WI38 (cell line): Measurements from ENCODE around the gene TGM5.

Experiments used
- H3K4me3 ChIP-seq: 2 replicates; pipeline ENCODE4 v1.5.1; 2011; ENCODE audit warnings: low read depth, mild to moderate bottlenecking, control low read depth, low read length
- TF ChIP-seq, protein P1 (sequence below): IDR thresholded peaks from 2 replicates; pipeline ENCODE4 v1.5.1; 2012; ENCODE audit warnings: low read depth, mild to moderate bottlenecking, control low read depth, low read length

The TGM5 gene

DNA sequence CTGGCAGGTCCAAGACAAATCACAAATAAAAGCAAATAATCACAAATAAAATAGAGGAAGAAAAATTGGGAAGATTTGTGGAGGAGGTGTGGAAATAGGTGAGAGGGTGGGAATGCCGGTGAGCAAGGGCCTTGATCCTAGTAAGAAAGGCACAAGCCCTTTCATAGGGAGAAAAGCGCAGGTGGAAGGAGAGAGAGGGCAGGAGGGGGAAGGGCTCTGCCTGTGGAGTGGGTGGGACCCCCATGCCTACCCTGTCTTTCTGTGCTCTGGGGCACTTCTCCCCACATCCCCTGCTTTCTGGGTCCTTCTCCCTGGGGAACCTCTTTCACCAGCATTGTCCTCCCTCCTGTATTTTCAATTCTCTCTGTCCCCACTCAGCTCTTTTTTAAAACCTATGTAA is 711 bp upstream of the TGM5 start:
- TF ChIP-seq, protein P1, sequence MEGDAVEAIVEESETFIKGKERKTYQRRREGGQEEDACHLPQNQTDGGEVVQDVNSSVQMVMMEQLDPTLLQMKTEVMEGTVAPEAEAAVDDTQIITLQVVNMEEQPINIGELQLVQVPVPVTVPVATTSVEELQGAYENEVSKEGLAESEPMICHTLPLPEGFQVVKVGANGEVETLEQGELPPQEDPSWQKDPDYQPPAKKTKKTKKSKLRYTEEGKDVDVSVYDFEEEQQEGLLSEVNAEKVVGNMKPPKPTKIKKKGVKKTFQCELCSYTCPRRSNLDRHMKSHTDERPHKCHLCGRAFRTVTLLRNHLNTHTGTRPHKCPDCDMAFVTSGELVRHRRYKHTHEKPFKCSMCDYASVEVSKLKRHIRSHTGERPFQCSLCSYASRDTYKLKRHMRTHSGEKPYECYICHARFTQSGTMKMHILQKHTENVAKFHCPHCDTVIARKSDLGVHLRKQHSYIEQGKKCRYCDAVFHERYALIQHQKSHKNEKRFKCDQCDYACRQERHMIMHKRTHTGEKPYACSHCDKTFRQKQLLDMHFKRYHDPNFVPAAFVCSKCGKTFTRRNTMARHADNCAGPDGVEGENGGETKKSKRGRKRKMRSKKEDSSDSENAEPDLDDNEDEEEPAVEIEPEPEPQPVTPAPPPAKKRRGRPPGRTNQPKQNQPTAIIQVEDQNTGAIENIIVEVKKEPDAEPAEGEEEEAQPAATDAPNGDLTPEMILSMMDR: no peak
- H3K4me3 ChIP-seq: no peak overlapping the region

DNA sequence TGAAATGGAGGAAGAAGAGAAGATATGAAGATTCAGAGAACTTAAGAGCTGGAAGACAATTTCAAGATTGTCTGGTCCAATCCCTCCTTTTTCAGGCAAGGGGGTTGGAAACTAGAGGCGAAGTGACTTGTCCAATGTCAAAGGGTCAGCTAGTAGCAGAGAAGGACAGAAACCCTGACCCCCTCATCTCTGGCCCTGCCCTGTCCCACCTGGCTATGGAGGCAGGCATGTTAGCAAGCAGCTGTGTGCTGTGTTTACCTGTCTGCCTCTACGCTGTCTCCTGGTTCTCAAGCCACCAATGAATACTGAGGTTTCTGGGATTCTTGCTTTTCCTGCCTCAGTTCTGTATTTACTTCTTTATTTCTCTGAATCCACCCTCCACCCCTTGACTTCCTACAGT is 342 bp downstream of the TGM5 start:
- TF ChIP-seq, protein P1: no peak
- no peak overlapping the region for H3K4me3 ChIP-seq

DNA sequence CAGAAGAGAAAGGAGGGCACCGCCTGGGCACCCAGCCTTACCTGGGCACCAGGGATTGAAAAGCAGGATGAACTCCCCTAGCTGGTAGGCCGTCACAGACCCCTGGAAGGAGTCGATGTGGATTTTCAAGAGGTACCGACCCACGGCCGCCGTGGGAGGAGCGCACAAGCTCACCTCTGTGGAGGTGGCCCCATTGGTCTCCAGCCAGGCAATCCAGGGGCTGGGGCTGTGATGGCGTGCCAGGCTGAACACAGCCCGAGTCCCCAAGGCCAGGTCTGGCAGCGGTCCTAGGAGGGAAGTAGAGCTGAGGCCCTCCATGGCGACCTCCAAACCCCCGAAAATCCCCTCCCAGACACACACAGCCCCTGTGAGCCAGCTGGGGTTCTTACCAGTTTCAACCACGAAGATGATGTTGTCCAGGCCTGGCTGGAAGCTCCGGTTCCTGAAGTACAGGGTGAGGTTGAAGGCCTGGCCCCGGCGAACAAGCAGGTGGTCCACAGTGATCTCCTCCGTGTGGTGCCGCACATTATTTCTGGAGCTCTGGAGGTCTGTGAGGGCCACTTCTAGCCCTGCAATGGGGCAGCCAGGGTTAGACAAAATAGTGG is 6.6 kb downstream of the TGM5 start:
- H3K4me3 ChIP-seq: no peak overlapping the region
- TF ChIP-seq, protein P1: no peak

DNA sequence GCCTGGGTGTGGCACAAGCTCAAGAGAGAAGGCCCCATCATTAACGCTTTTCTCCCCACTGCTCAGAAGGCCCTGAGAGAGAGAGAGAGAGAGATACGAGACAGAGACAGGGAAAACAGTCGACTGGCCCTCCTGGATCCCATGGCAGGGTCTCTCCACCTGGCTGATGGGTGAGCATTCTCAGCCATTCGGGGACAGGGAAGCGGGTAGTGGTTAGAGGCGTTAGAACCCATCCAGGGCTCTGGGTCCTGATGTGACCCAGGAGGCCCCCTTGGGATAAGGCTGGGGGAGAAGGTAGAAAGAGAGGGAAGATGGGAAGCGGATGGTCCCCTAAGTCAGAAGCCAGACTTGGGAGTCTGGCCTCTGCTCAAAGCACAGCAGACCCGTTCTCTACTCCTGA is 7.9 kb downstream of the TGM5 start:
- TF ChIP-seq, protein P1: no peak
- H3K4me3 ChIP-seq: no peak overlapping the region

DNA sequence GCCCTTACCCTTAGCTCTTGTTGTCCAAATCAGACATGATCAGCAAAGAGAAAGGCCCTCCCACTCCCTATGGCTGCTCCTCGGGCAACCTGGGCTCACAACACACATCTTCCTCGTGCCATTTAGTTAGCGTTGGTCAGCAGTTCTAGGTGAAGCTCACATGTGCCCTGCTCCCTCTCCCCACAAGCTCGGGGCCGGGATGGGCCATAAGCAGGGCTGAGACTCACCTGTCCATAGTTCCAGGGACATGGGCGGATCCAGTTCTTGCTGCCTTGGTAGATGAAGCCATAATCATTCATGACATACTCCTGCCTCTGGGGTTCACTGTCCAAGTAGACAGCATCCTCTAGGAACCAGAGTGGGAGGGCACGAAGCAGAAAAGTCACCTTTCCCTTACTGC is 10.4 kb downstream of the TGM5 start:
- TF ChIP-seq, protein P1: no peak
- H3K4me3 ChIP-seq: no peak overlapping the region

DNA sequence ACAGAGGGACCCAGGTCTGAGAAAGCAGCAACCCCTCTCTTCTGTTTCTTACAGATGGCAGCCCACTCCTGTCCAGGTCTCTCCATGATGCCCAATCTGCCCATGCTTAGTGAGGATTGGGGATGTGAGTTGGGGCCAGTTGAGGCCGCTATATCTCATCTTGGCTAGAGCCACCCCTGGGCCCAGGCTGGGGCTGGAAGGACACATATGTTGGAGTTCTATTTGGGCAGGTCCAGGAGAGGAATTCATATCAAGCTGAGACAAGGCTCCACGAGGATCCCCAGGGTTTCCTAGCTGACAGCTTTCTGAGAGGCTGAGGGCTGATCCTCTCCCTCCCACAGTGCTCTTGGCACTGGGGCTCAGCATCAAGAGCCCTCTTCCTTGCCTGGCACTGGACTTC is 11.4 kb downstream of the TGM5 start:
- H3K4me3 ChIP-seq: no peak overlapping the region
- TF ChIP-seq, protein P1: no peak

DNA sequence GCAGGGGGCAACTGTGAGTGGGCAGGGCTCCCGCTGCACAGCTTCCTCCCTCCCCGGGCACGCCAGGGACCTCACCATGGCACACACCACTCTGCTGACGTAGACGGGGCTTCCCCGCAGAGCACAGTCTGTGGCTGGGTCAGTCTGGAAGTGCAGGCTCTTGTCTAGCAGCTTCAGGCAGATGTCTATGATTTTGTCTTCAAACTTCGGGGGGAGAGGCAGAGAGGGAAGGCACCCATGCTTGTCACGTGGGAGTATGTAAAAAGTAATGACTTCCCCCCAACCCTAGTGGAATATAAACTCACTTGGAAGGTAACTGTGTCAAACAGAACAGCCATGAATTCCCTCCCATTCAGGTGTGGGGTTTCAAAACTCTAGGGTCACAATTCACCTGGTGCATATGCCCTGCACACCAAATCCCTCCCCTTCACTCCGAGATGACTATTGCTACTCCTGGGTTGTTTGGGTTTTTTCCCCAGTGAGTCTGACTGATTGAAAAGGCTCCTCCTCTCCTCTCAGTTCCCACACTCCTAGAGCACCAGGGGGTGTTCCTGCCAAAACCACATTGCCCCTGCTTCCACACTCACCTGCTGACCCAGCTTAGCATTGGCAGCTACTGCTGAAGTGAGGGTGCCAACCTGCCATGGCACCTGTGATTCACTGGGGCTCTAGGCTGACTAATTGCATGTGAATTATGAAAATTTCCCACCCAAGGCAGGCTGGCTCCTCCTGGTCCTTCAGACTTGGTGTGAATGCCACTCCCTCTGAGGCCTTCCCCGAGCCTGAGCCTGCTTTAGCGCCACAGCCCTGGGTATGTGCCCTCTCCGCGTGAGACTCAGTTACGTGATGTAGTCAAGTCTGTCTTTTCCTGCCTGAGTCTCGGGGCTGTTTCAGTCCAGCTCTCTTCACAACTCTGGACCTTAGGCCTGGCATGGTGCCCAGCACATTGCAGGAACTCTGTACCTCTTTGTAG is 13.0 kb downstream of the TGM5 start:
- H3K4me3 ChIP-seq: no peak overlapping the region
- TF ChIP-seq, protein P1: no peak
